ENCODE data around the gene LSAMP. TPM values are rescaled to one million over a fixed set of nuclear protein-coding genes. Genes with fewer than 3 reads are reported as not detected.
"Not testable (repeated sequence)": the region's sequence is repeated elsewhere in the genome, so short reads cannot be mapped to it uniquely, and the experiment has no call there.

Gene LSAMP
- total and polyA plus RNA-seq, 7 donors = 0.23 to 47.1 (median 22.9) TPM

- TF ChIP-seq EP300 (IDR thresholded peaks at IDR 0.05) = no peak
- TF ChIP-seq POLR2A (IDR thresholded peaks at IDR 0.05) = no peak
- TF ChIP-seq CTCF (IDR thresholded peaks at IDR 0.05) = no peak
- no peak for TF ChIP-seq POLR2AphosphoS5 (IDR thresholded peaks at IDR 0.05)
- intact Hi-C loops (cut with DNase I) = no loop called here
- no peaks in the 10 kb centered on the region for H3K9me3 ChIP-seq
Measured at GRCh38 chr3:115804200-115804599, 641.1 kb downstream of the LSAMP start.

GRCh38 chr3:115803661-115804060 lies 641.6 kb downstream of the LSAMP start:
- Histone ChIP-seq H3K36me3 (no peaks in the 10 kb centered on the region), H3K27ac (no peak overlapping the region), H3K4me1 (peaks cover 0 to 4% (median 0%) of the 10 kb centered on the region in 4 donors), H3K4me3 (no peak overlapping the region), H3K9me3 (no peaks in the 10 kb centered on the region), H3K27me3 (no peaks in the 10 kb centered on the region)
- TF ChIP-seq POLR2A (IDR thresholded peaks at IDR 0.05) = no peak
- no peak for TF ChIP-seq CTCF (IDR thresholded peaks at IDR 0.05)
- no peak for TF ChIP-seq POLR2AphosphoS5 (IDR thresholded peaks at IDR 0.05)
- TF ChIP-seq EP300 (IDR thresholded peaks at IDR 0.05) = no peak
- intact Hi-C loops (cut with DNase I) = no loop called here
- DNase-seq = no peak
- WGBS, 2 donors = 88 to 91% methylated on average over 1 of the region's 1 CpG

More at GRCh38 chr3:115804200-115804599, 641.1 kb downstream of the LSAMP start:
- no peak for DNase-seq
- Histone ChIP-seq H3K27me3 (no peaks in the 10 kb centered on the region), H3K4me1 (peaks cover 0 to 4% (median 0%) of the 10 kb centered on the region in 4 donors), H3K36me3 (no peaks in the 10 kb centered on the region), H3K4me3 (no peak overlapping the region), H3K27ac (no peak overlapping the region)
- WGBS, 2 donors = 75 to 84% methylated on average over 2 of the region's 2 CpGs

- Histone ChIP-seq H3K36me3 (no peaks in the 10 kb centered on the region), H3K4me1 (no peaks in the 10 kb centered on the region), H3K4me3 (no peak overlapping the region), H3K27me3 (no peaks in the 10 kb centered on the region), H3K27ac (no peak overlapping the region), H3K9me3 (no peaks in the 10 kb centered on the region)
- WGBS, 2 donors = 74 to 85% methylated on average over 4 of the region's 4 CpGs
- intact Hi-C loops (cut with DNase I) = no loop called here
- DNase-seq = no peak
- TF ChIP-seq EP300 (IDR thresholded peaks at IDR 0.05) (no peak), CTCF (IDR thresholded peaks at IDR 0.05) (no peak), POLR2AphosphoS5 (IDR thresholded peaks at IDR 0.05) (no peak), POLR2A (IDR thresholded peaks at IDR 0.05) (no peak)
Measured at GRCh38 chr3:115800489-115801075, 644.7 kb downstream of the LSAMP start.

GRCh38 chr3:115800065-115800464 lies 645.2 kb downstream of the LSAMP start:
- DNase-seq; H3K27ac ChIP-seq; H3K36me3 ChIP-seq; H3K27me3 ChIP-seq; H3K4me1 ChIP-seq; H3K4me3 ChIP-seq; intact Hi-C loops (cut with DNase I); H3K9me3 ChIP-seq: not testable (repeated sequence)
- 85 to 94% methylated on average over 7 of the region's 7 CpGs for whole genome bisulfite sequencing, 2 donors

- Histone ChIP-seq H3K9me3 (no peaks in the 10 kb centered on the region), H3K4me3 (no peak overlapping the region), H3K27me3 (peaks cover 0 to 5% (median 0%) of the 10 kb centered on the region in 3 donors), H3K27ac (no peak overlapping the region), H3K36me3 (no peaks in the 10 kb centered on the region), H3K4me1 (no peaks in the 10 kb centered on the region)
- WGBS, 2 donors = 39 to 62% methylated on average over 6 of the region's 6 CpGs
- intact Hi-C loops (cut with DNase I) = no loop called here
- DNase-seq = no peak
- TF ChIP-seq POLR2AphosphoS5 (IDR thresholded peaks at IDR 0.05) (no peak), EP300 (IDR thresholded peaks at IDR 0.05) (no peak), CTCF (IDR thresholded peaks at IDR 0.05) (no peak), POLR2A (IDR thresholded peaks at IDR 0.05) (no peak)
Measured at GRCh38 chr3:115792206-115792955, 652.9 kb downstream of the LSAMP start.

- intact Hi-C loops (cut with DNase I); H3K4me3 ChIP-seq; H3K9me3 ChIP-seq; H3K27me3 ChIP-seq; H3K4me1 ChIP-seq; H3K36me3 ChIP-seq; DNase-seq; H3K27ac ChIP-seq: not testable (repeated sequence)
- WGBS, 2 donors = 87 to 95% methylated on average over 55 of the region's 55 CpGs
Measured at GRCh38 chr3:115791271-115792153, 653.8 kb downstream of the LSAMP start.

Measured in sigmoid colon (tissue), 7 donors.